22Rv1 (cell line): ENCODE results near the gene MSH6.

Experiments
- CTCF ChIP-seq: fragments of 450-650 bp; IDR thresholded peaks from 2 replicates; pipeline ENCODE4 v1.5.1; 2017; ENCODE audit warnings: mild to moderate bottlenecking
- ZFX ChIP-seq: fragments of 450-650 bp; IDR thresholded peaks from 2 replicates; pipeline ENCODE4 v1.6.1; 2017; ENCODE audit warnings: antibody characterized with exemption, borderline replicate concordance

- TF ChIP-seq CTCF (no peak), ZFX (no peak)
Measured at GRCh38 chr2:47810850-47811249, 27.9 kb downstream of the MSH6 start.
